Esophagus squamous epithelium (tissue), 4 donors: ENCODE measurements around the gene INSRR.

Experiments
- CTCF ChIP-seq, 6 experiments: fragments of 450-650 bp in 4 of 6; fragments of 200-600 bp in 2 of 6; sonication (generic) in 2 of 6; IDR thresholded peaks; one replicate each; pipeline ENCODE4 v1.5.1; 2016 to 2019; ENCODE audit warnings: antibody characterized with exemption in 6 of 6, mild to moderate bottlenecking in 4 of 6, moderate library complexity in 4 of 6
- POLR2A ChIP-seq, 4 donors: fragments of 450-650 bp; IDR thresholded peaks; one replicate each; pipeline ENCODE4 v1.6.1; 2017; ENCODE audit warnings: antibody characterized with exemption in 4 of 4, mild to moderate bottlenecking in 4 of 4, moderate library complexity in 3 of 4

GRCh38 chr1:156904187-156904959 lies 45.5 kb upstream of the INSRR start:
- TF ChIP-seq POLR2A (IDR thresholded peaks at IDR 0.05): no peak
- no peak for TF ChIP-seq CTCF (IDR thresholded peaks at IDR 0.05)
